GM19193 (cell line): ENCODE results near the gene ASIP.

Experiments used
- POLR2A ChIP-seq: IDR thresholded peaks from 4 replicates; pipeline ENCODE4 v1.6.1; 2011; ENCODE audit not compliant: insufficient read depth, insufficient read length; ENCODE audit errors: extremely low read depth

ASIP gene

DNA sequence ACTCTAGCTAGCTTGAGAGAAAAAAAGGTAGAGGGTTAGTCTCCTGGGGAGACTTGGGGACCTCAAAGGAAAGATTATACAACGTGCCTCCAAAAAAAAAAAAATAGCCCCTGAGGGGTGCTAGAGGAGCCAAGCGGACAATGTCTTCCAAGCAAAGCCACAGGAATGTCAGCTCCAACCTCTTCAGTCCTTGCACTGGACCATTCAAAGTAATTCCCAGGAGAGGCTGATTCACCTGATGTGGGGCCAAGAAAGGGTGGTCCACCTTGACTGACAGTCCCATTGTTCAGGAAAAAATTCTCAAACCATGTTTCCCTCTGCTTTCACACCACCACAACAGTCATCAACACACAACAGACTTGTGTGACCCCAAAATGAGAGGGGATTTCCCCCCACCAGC is 30.7 kb downstream of the ASIP start:
- TF ChIP-seq POLR2A = no peak

GRCh38 chr20:34274694-34275093 is 33.5 kb downstream of the ASIP start:
- no peak for TF ChIP-seq POLR2A

DNA sequence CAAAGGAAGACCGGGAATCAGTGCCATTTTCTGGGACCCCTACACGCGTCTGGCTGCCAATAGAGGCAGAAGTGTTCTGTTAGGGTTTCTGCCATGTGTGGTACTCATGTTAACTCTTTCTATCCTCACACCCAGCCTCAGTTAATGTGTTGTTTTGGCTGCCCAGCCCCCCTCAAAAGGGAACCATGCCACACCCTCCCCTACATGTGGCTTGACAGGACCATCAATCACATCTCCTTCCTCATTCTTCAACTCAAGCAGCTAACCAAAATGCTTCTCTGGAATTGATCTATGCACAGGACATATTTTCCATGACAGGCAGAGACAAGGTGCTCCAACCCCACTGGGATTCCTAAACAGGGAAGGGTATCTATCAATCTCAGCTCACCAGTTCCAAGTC is 40.0 kb downstream of the ASIP start:
- TF ChIP-seq POLR2A = no peak

DNA sequence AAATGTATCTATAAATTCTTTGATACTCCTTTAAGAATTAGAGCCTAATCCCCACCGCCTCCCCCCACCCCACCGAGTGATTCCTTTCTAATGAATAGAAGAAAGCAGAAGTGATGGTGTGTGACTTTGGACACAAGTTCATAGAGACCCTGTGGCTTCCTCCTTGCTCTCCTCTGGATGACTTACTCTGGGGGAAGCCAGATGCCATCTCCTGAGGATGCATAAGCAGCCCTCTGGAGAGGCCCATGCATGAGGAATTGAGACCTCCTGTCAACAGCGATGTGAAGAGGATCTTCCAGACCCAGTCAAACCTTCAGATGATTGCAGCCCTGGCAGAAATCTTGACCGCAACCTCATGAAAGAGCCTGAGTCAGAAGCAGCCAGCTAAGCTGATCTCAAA is 40.8 kb downstream of the ASIP start:
- TF ChIP-seq POLR2A = no peak

- no peak for TF ChIP-seq POLR2A
Measured at GRCh38 chr20:34283844-34284243, 42.6 kb downstream of the ASIP start.

- no peak for TF ChIP-seq POLR2A
Measured at GRCh38 chr20:34285450-34285849, 44.2 kb downstream of the ASIP start.

DNA sequence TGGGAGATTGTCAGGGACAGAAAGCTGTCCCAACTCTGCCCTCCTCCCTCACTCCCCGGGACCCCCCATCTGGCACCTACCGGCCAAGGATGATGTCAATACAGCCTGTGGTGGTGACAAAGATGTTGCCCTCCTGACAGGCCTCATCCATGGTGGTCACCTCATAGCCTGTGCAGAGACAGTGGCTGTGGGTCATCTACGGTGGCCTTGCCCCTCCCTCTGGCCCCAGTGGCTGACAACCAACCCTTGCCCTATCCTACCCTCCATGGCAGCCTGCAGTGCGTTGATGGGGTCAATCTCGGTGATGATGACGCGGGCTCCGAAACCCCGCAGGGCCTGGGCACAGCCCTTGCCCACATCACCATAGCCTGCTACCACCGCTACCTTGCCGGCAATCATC is 49.2 kb downstream of the ASIP start:
- no peak for TF ChIP-seq POLR2A

DNA sequence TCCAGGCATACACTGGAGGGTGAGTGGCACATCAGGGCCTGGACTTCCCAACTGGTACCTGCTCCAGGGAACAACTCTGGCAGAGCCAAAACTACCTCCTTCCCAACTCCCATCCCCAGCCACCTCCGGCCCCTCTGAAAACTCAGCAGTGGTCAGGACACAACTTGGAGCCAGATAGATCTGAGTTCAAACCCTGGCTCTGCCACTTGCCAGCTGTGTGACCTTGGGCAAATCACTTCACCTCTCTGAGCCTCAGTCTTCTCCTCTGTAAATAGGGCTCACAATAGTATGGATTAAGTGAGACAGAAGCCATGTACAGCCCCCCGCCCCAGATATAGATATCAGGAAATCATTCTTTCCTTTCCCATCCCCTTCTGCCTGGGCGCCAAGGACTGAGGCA is 51.3 kb downstream of the ASIP start:
- TF ChIP-seq POLR2A = no peak

DNA sequence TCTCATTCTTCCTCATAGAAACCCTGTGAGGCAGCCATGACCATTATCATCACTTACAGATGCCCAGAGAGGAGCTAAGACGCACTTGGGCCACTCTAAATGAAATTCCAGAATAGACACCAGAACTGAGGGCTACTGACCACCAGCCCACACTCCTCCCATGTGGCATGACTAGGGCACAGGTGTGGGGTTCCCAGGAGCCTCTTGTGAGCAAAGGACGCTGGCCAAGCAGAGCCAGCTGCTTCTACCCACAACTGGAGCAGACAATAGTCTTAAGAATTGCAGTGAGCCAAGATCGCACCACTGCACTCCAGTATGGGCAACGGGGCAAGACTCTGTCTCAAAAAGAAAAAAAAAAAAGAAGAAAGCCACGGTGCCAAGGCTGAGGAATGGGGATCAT is 51.9 kb downstream of the ASIP start:
- no peak for TF ChIP-seq POLR2A

GRCh38 chr20:34293589-34293988 is 52.4 kb downstream of the ASIP start:
- TF ChIP-seq POLR2A = no peak

- TF ChIP-seq POLR2A = no peak
Measured at GRCh38 chr20:34294563-34294962, 53.3 kb downstream of the ASIP start.

DNA sequence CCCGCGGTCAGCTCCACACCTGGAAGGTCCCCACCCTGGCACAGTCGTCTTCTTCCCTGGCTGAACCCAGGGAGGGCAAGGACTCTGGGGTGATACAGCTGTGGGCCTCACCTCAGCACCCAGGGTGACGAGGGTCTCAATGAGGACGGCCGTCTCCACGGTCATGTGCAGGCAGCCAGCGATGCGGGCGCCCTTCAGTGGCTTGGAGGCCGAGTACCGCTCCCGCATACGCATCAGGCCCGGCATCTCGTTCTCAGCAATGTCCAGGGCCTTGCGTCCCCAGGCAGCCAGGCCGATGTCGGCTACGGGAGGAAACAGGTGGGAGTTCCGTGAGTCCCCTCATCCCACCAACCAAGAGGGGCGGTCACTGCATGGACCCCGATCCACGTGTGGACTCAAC is 54.1 kb downstream of the ASIP start:
- TF ChIP-seq POLR2A = no peak

- no peak for TF ChIP-seq POLR2A
Measured at GRCh38 chr20:34296468-34296867, 55.2 kb downstream of the ASIP start.

GRCh38 chr20:34299556-34300255 is 58.5 kb downstream of the ASIP start:
- no peak for TF ChIP-seq POLR2A

DNA sequence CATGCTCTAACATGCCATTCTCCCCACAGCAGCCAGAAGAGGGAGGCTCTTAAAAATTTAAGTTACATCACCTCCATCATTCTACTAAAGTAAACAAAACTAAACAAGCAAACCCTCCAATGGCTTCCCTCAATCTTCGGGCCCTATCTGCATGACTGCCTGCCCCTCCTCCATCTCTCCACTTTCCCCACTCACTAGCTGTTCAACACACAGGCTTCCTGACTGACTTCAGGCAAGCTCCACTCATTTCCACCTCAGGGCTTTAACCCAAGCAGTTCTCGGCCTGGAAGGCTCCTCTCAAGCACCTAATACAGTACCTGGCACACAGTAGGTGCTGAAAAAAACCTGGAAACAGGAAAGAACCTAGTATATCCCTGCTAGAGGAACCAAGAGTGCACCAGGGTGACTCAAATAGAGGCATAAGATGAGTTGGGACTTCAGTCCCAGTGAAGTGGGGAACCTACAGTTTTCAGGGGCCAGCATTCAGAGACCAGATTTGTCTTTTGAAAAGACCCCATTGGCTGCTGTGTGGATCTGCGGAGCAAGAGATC is 59.1 kb downstream of the ASIP start:
- TF ChIP-seq POLR2A = no peak

GRCh38 chr20:34300809-34301586 is 59.8 kb downstream of the ASIP start:
- TF ChIP-seq POLR2A = no peak

GRCh38 chr20:34301587-34302311 is 60.5 kb downstream of the ASIP start:
- TF ChIP-seq POLR2A = no peak
